GM18867 (cell line): Measurements from ENCODE around the gene PANK2.
"Not testable (repeated sequence)": the region's sequence is repeated elsewhere in the genome, so short reads cannot be mapped to it uniquely, and the experiment has no call there.

Experiments
- ATAC-seq: cut with Tn5 transposase; IDR thresholded peaks from one replicate; pipeline ENCODE4 v1.9.1; 2021; ENCODE audit warnings: mild to moderate bottlenecking, moderate library complexity; ENCODE audit not compliant: unreplicated experiment

The PANK2 gene

GRCh38 chr20:3888622-3889488 lies at the start of gene PANK2:
Gene PANK2 (plus strand): TSS chr20:3889387.
- peak; percentile 90 for ATAC-seq

GRCh38 chr20:3840201-3840600 lies 49.0 kb upstream of the PANK2 start:
- ATAC-seq = not testable (repeated sequence)

GRCh38 chr20:3842348-3842930 lies 46.7 kb upstream of the PANK2 start:
- ATAC-seq = no peak

DNA sequence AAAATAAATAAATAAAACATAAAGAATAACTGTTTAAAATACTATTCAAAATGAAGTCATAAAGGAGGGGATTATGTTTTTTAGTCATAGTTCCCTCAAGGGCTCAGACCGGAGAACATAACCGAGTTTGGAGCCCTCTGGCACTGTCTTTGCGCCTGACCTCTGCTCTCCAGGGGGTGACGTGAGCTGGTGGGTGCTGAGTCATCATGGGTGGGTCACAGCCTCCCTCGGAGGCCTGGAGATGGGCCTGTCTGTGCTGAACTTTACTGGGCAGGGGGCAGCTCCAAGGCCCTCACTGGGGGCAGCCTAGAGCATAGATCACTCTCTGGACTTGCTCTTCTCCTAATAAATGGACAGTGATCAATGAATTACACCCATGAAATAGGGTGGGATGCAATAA lies 45.7 kb upstream of the PANK2 start:
- no peak for ATAC-seq

DNA sequence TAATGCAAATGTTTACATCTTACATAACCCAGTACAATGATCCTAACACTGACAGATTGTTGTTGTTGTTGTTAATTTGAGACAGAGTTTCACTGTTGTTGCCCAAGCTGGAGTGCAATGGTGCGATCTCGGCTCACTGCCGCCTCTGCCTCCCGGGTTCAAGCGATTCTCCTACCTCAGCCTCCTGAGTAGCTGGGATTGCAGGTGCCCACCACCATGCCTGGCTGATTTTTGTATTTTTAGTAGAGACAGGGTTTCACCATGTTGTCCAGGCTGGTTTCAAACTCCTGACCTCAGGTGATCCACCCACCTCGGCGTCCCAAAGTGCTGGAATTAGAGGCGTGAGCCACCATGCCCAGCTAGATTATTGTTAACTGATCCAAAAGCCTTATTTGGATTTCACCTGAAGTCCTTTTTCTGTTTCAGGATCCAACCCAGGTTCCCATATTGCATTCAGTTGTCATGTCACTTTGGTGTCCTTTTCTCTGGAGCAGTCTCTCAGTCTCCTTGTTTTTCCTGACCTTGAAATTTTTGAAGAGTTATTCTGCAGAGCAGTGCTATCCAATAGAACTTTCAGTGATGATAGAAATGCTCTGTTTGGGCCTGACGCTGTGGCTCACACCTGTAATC lies 45.1 kb upstream of the PANK2 start:
- not testable (repeated sequence) for ATAC-seq

DNA sequence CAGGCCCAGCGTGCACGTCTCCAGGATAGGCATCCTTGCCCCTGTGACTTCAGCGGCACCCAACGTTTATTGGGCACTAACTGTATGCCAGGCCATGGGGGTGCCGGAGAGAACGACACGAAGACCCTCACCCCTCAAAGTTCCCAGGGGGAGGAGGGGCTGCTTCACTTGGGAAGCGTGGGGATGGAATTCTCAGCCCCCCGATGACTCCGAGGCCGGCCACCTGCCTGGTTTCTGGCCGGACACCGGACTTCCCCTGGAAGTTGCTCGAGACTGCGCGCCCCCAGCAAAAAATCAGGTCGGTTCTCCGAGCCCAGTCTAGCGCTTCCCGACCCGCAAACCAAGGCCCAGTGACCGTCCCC lies 42.8 kb upstream of the PANK2 start:
- ATAC-seq = no peak

- ATAC-seq = peak; percentile 92
Observed at GRCh38 chr20:3846740-3847428, 42.3 kb upstream of the PANK2 start, which contains the start of gene MAVS. Gene MAVS (plus strand): TSS chr20:3846834. CDS start chr20:3854625, 7,791 bp downstream.

DNA sequence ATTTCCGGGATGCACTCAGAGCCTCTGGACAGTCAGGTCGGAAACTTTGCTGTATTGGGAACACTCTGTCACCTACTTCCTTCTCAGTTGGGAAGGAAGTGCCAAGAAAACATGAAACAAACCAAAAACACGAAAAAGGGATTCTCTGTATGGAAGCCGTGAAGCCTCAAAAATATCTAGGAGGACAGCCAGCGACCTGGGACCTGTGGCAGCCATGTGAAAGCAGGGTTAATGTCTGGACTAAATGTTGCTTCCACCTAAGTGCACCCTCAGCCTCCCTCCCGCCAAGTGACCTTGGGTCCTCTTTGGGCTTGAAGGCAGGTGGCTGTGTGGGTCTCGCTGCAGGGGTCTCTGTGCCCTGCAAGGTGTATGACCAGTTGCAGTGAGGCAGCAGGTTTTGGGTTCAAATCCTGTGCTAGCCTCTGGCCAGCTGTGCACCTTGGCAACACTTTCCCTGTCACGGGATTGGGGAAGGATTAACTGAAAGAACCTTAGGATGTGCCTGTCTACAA lies 41.7 kb upstream of the PANK2 start:
- ATAC-seq = no peak

GRCh38 chr20:3848565-3848964 lies 40.6 kb upstream of the PANK2 start:
- ATAC-seq = no peak

GRCh38 chr20:3854462-3854871 lies 34.7 kb upstream of the PANK2 start:
- ATAC-seq = no peak

DNA sequence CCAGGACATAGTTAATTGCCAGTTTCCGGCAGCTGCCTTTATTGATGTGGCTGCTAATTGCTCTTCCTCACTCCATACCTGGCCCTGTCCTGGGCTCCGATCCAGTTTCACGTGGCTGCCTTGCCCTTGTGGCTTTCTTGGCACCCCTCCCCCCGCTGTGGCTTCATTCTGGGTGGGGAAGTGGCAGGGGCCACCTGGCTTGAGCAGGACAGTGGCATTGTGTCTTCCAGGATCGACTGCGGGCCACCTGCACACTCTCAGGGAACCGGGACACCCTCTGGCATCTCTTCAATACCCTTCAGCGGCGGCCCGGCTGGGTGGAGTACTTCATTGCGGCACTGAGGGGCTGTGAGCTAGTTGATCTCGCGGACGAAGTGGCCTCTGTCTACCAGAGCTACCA lies 31.8 kb upstream of the PANK2 start:
- ATAC-seq = no peak

GRCh38 chr20:3858689-3859088 lies 30.5 kb upstream of the PANK2 start:
- ATAC-seq = no peak

- ATAC-seq = no peak
Observed at GRCh38 chr20:3861191-3861590, 28.0 kb upstream of the PANK2 start.

DNA sequence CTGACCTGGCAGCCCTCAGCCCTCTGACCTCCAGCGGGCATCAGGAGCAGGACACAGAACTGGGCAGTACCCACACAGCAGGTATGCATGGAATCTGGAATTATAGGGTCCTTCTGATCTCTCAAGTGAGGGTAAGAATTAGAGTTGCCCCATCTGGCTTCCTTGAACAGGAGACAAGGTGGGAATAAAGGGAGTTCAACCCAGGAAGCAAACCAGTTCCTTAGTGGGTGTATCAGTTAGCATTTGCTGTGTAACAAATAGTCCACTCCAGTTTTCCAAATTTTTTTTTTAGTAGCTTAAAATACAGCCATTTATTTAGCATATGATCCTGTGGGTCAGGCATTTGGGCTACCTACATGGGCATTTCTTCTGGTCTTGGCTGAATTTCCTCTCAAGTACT lies 26.9 kb upstream of the PANK2 start:
- ATAC-seq = no peak

DNA sequence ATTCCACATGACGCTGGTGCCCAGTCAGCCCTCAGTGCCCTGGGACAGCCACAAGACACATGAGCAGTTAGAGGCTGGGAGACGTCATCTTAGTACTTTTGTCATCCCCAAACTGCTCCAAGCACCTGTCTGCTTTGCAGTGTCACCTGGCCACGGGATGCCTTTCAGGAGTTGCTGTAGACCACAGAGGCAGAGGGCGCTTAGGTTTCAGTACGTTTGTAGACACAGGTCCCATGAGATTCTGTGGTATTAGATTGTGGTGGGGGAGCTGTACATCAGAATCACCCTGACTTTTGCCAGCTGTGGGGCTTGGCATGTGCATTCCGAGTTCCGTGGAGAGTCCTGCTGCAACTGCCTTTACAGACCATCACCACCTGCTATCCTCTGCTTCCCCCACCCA lies 25.9 kb upstream of the PANK2 start:
- ATAC-seq = no peak

DNA sequence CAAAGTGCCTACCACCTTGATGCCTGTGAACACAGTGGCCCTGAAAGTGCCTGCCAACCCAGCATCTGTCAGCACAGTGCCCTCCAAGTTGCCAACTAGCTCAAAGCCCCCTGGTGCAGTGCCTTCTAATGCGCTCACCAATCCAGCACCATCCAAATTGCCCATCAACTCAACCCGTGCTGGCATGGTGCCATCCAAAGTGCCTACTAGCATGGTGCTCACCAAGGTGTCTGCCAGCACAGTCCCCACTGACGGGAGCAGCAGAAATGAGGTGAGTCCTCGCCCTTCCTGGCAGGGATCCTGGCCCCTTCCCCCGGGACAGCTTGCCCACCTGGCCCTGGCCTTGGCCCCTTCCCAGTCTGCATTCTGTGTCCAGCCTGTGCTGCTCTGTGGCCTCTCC lies 24.7 kb upstream of the PANK2 start:
- ATAC-seq = no peak

DNA sequence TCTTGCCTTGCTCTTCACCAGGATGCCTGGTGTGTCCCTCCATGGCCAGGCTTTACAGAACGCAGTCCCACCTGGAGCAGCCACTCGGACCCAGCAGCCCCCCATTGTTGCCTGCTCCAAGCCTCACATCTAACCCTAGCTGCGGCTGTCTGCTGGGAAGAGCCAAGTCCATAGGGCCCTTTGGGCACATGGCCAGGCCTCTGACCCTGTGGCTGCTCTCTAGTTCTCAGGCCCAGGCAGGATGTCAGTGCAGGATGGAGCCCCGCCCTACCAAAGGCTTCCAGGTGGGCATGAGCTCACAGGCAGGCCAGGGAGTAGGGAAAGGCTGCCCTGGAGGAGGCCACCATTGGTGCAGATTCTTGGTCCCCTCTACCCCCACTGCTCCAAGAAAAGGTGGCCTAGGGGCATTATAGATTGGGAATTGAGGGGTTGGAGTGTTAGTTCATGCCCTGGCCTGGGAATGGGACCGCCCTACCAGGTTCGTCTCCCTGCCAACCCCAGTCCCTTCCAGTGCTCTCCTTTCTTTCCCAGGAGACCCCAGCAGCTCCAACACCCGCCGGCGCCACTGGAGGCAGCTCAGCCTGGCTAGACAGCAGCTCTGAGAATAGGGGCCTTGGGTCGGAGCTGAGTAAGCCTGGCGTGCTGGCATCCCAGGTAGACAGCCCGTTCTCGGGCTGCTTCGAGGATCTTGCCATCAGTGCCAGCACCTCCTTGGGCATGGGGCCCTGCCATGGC lies 23.9 kb upstream of the PANK2 start:
- no peak for ATAC-seq

- no peak for ATAC-seq
Observed at GRCh38 chr20:3865887-3866407, 23.2 kb upstream of the PANK2 start.

DNA sequence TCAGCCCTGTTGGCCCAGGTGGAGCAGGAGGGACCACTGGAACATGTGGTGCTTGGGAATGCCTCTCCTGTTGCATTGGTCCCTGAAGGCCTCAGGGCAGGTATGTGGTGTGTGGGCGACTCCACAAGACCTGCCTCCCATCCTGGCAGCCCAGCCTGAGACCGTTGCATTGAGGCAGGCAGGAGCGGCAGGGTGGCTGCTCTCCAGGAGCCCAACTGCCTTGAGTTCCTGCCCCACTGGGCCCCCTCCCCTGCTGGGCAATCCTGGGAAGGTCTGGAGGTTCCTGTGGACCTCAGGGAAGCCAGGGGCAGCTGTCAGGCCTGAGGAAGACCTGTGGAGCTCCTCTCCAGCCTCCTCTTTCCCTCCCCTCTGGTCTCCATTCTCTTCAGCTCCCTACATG lies 22.7 kb upstream of the PANK2 start:
- ATAC-seq = no peak

GRCh38 chr20:3867802-3868201 lies 21.4 kb upstream of the PANK2 start:
- no peak for ATAC-seq
